ENCODE results near the gene CSNK1A1L.

The CSNK1A1L gene

DNA sequence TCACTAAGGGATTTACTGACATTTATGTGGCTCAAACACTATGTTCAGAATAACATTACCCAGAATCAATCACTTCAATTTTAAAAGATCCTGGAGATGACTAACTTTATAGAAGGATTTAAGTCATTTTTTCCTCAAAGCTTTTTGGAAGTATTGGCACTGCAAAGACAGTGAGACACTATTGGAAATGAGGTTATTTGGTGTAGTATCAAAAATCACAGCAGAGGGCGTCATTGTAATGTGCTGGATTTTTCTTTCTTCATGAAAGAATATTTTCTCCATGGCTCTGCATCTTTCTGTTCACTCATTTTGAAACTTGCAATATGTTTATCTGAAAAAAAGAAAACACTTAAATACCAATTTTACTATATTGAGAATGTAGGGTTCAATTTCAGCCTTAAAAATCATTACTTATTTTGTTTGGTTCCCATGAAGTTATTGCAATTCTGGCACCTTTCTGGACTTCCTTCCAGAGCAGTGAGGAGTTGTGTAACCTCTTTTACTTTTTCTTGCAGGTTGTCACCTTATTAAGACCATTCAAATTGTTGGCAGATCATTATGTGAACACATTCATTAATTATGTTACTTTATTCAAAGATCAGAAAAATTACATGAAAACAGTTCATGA is 3.7 kb upstream of the CSNK1A1L start:
- Histone ChIP-seq H4K20me1 (no peaks in the 10 kb centered on the region), H3K9ac (no peak overlapping the region), H3K4me1 (no peaks in the 10 kb centered on the region), H3K4me3 (no peak overlapping the region), H3K27ac (no peak overlapping the region), H3K27me3 (no peaks in the 10 kb centered on the region), H3K36me3 (no peaks in the 10 kb centered on the region), H3K9me3 (replicated peaks in 1 of 11) (peaks cover 0 to 11% (median 7%) of the 10 kb centered on the region in 11 experiments; a peak in 13 of 22 replicates), H3K4me2 (no peak overlapping the region)
- no peak for TF ChIP-seq Cebpa-rat (IDR thresholded peaks at IDR 0.05)

DNA sequence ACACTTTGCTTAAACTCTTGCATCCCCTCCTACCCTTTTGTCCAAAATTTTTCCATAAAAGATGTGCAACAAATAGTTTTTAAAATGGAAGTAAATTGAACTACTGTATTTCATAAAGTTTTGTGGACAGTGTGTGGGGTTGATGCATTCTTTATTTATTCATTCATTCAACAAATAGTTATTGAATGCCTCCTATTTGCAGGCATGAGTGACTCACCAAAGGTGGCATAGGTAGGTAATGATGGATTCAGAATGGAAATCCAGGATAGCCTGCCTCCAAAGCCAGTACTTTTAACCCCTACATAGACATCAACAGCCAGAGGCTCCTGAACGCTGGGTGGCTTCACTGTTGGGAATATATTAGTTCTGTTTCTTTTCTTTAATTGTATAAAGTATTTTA is 2.4 kb upstream of the CSNK1A1L start:
- no peaks in the 10 kb centered on the region for H4K20me1 ChIP-seq
- no peak overlapping the region for H3K9ac ChIP-seq
- no peaks in the 10 kb centered on the region for H3K36me3 ChIP-seq
- H3K4me2 ChIP-seq: no peak overlapping the region
- H3K9me3 ChIP-seq (replicated peaks in 1 of 11): peaks cover 0 to 11% (median 7%) of the 10 kb centered on the region in 11 experiments; a peak in 13 of 22 replicates
- no peak overlapping the region for H3K4me3 ChIP-seq
- TF ChIP-seq Cebpa-rat (IDR thresholded peaks at IDR 0.05): no peak
- no peaks in the 10 kb centered on the region for H3K27me3 ChIP-seq
- H3K27ac ChIP-seq: no peak overlapping the region
- H3K4me1 ChIP-seq: no peaks in the 10 kb centered on the region

DNA sequence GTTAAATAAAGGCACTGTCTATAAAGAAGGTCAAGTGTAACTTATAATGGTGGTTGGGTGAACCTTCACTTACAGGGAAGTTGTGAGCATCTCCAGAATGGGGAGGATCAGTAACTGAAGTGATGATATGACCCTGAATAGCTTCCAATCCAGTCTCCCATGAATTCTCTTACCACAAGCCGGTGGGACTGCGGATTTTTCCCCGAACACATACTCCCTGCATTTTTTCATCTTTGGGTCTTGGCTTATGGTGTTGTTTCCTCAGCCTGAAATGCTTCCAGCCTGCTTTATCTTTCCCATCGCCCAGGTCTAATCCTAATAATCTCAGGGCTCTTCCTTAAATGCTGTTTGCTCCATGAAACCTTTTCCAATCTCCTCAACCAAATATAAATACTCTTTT is 2.0 kb upstream of the CSNK1A1L start:
- Histone ChIP-seq H3K27ac (no peak overlapping the region), H3K27me3 (no peaks in the 10 kb centered on the region), H3K4me3 (no peak overlapping the region), H3K9me3 (replicated peaks in 1 of 11) (peaks cover 0 to 11% (median 7%) of the 10 kb centered on the region in 11 experiments; a peak in 13 of 22 replicates), H4K20me1 (no peaks in the 10 kb centered on the region), H3K36me3 (no peaks in the 10 kb centered on the region), H3K4me1 (no peaks in the 10 kb centered on the region), H3K9ac (no peak overlapping the region), H3K4me2 (no peak overlapping the region)
- TF ChIP-seq Cebpa-rat (IDR thresholded peaks at IDR 0.05): no peak

DNA sequence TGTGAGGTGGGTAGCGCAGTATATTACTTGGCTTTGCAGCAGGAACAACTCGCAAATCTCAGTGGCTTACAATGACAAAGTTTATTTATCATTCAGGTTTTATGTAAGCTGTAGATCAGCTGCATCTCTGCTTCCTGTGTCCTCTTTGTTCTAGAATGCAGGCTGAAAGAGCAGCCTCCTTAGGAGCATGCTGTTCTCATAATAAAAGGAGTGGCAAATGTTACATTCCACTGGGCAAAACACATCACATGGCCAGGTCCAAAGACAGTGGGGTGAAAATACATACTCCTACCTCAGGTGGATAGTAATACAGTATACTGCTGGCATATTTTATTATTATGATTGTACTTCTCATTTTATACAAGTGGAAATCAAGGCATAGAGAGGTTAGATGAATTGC is 1.2 kb upstream of the CSNK1A1L start:
- H3K4me3 ChIP-seq: no peak overlapping the region
- H3K27ac ChIP-seq: no peak overlapping the region
- peaks cover 0 to 11% (median 7%) of the 10 kb centered on the region in 11 experiments; a peak in 13 of 22 replicates for H3K9me3 ChIP-seq (replicated peaks in 1 of 11)
- no peaks in the 10 kb centered on the region for H3K36me3 ChIP-seq
- H3K4me1 ChIP-seq: no peaks in the 10 kb centered on the region
- H3K27me3 ChIP-seq: no peaks in the 10 kb centered on the region
- no peak overlapping the region for H3K9ac ChIP-seq
- H4K20me1 ChIP-seq: no peaks in the 10 kb centered on the region
- H3K4me2 ChIP-seq: no peak overlapping the region
- TF ChIP-seq Cebpa-rat (IDR thresholded peaks at IDR 0.05): no peak

DNA sequence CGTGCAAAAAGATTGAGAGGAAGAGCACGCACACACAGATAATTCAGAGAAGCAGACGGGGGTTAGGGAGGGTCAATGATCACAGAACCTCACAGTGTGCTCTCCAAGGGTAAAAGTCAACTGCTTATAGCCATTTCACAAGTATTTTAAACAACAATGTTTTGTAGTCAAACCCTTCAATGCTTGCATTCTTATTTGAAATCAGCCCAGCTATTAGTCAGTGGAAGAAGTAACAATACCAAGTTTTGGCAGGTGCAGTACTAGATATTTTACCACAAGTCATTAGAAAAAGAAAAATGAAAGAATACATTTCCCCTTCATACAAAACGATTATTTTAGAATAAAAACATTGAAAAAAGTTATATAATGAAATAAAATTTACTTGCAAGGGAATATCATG is 2.6 kb downstream of the CSNK1A1L start:
- no peaks in the 10 kb centered on the region for H4K20me1 ChIP-seq
- H3K9ac ChIP-seq: no peak overlapping the region
- H3K9me3 ChIP-seq (replicated peaks in 1 of 11): peaks cover 0 to 11% (median 7%) of the 10 kb centered on the region in 11 experiments; a peak in 13 of 22 replicates
- no peak overlapping the region for H3K4me2 ChIP-seq
- no peak for TF ChIP-seq Cebpa-rat (IDR thresholded peaks at IDR 0.05)
- H3K4me1 ChIP-seq: no peaks in the 10 kb centered on the region
- no peak overlapping the region for H3K27ac ChIP-seq
- H3K36me3 ChIP-seq: no peaks in the 10 kb centered on the region
- H3K27me3 ChIP-seq: no peaks in the 10 kb centered on the region
- no peak overlapping the region for H3K4me3 ChIP-seq

DNA sequence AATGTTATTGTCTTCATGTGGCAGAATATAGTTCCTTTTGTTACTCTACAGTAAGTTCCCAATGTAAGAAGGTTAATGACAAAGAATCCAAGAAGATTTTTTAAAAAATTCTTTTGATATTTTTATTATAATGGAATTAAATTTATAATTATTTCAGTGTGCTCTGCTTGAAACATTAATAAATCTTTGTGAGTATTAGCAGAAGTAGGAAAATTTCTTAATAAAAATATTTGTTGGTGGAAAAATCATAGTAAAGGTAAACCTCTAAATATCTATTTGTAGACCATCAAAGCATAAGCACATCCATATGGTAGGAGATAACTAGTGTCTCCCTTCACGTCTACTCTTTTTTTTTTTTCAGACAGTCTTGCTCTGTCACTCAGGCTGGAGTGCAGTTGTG is 4.3 kb downstream of the CSNK1A1L start:
- no peak overlapping the region for H3K4me3 ChIP-seq
- H3K9ac ChIP-seq: no peak overlapping the region
- H4K20me1 ChIP-seq: no peaks in the 10 kb centered on the region
- H3K36me3 ChIP-seq: no peaks in the 10 kb centered on the region
- H3K27me3 ChIP-seq: no peaks in the 10 kb centered on the region
- H3K9me3 ChIP-seq (replicated peaks in 1 of 11): peaks cover 0 to 11% (median 7%) of the 10 kb centered on the region in 11 experiments; a peak in 13 of 22 replicates
- no peak overlapping the region for H3K27ac ChIP-seq
- H3K4me1 ChIP-seq: no peaks in the 10 kb centered on the region
- no peak for TF ChIP-seq Cebpa-rat (IDR thresholded peaks at IDR 0.05)
- no peak overlapping the region for H3K4me2 ChIP-seq

DNA sequence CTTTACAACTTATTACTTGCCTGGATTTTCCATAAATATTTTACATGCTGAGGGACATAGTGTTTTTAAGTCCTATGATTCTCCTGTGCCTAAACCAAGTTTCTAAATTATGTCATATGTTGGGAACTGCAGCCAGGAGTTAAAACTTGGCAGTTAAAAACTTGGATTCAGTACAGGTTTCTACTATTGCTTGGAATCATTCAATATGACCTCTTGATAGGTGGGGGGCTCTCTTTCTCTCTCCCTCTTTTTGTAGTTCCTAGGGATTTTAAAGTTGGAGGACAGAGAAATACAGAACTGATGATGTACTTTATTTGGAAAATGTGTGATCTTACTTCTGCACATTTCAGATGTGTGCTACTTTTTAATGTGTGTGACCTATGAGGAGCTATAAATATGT is 4.7 kb downstream of the CSNK1A1L start:
- H3K9me3 ChIP-seq (replicated peaks in 1 of 11): peaks cover 0 to 10% (median 7%) of the 10 kb centered on the region in 11 experiments; a peak in 13 of 22 replicates
- no peak overlapping the region for H3K4me2 ChIP-seq
- H3K9ac ChIP-seq: no peak overlapping the region
- no peaks in the 10 kb centered on the region for H4K20me1 ChIP-seq
- H3K27ac ChIP-seq: no peak overlapping the region
- H3K27me3 ChIP-seq: no peaks in the 10 kb centered on the region
- no peak overlapping the region for H3K4me3 ChIP-seq
- TF ChIP-seq Cebpa-rat (IDR thresholded peaks at IDR 0.05): no peak
- H3K4me1 ChIP-seq: no peaks in the 10 kb centered on the region
- no peaks in the 10 kb centered on the region for H3K36me3 ChIP-seq

DNA sequence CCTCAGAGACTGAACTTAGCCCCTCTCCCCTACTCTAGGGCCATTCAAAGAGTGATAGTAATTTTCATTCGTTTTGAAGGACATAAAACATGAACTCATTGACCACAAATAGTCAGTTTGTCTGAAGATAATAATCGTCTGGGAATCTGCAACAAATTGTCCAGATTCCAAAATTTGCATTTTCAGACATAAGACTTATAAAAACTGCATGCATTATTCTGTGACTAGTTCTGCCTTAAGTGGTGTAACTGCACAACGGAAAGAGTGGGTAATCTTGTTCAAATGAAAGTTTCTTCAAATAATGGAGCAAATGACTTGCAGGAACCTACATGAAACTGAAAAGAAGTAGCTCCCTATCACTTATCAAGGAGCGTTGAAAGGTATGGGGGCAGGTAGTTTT is 8.4 kb downstream of the CSNK1A1L start:
- H4K20me1 ChIP-seq: no peaks in the 10 kb centered on the region
- H3K4me2 ChIP-seq: no peak overlapping the region
- H3K9me3 ChIP-seq (replicated peaks in 1 of 11): no peaks in the 10 kb centered on the region
- H3K27me3 ChIP-seq: no peaks in the 10 kb centered on the region
- TF ChIP-seq Cebpa-rat (IDR thresholded peaks at IDR 0.05): no peak
- no peak overlapping the region for H3K4me3 ChIP-seq
- H3K4me1 ChIP-seq: no peaks in the 10 kb centered on the region
- no peaks in the 10 kb centered on the region for H3K36me3 ChIP-seq
- H3K9ac ChIP-seq: no peak overlapping the region
- no peak overlapping the region for H3K27ac ChIP-seq

DNA sequence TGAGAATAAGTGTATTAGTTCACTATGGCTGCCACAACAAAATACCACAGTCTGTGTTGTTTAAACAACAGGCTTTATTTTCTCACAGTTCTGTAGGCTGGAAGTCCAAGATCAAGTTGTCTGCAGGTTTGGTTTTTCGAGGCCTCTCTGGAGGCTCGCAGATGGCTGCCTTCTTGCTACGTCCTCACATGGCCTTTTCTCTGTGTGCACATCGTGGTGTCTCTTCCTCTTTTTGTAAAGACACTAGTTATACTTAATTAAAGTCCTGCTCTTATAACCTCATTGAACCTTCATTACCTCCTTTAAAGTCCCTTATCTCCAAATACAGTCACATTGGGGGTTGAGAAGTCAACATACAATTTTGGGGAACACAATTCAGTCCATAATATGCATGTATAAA is 10.6 kb downstream of the CSNK1A1L start:
- Histone ChIP-seq H3K27ac (no peak overlapping the region), H3K4me2 (no peak overlapping the region), H4K20me1 (no peaks in the 10 kb centered on the region), H3K9ac (no peak overlapping the region), H3K4me3 (no peak overlapping the region), H3K4me1 (no peaks in the 10 kb centered on the region), H3K36me3 (no peaks in the 10 kb centered on the region), H3K27me3 (no peaks in the 10 kb centered on the region), H3K9me3 (replicated peaks in 1 of 11) (no peaks in the 10 kb centered on the region)
- no peak for TF ChIP-seq Cebpa-rat (IDR thresholded peaks at IDR 0.05)

DNA sequence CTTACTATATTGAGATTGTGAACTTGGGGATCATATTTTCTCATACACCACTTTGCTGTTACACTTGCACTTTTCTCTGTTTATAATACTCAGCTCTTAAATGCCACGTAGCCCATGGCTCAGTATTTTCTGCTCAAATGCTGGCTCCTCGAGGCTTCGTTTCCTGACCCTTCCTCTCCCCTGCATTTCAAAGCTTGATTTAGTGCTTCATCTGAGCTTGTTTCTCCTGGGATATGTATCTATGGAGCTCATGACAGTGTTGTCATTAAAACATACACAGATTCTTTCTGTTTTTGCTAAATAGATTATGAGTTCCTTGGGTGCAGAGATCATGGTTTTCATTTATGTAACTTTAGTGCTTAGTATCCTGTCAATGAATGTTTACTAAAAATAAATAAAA is 11.4 kb downstream of the CSNK1A1L start:
- no peak for TF ChIP-seq Cebpa-rat (IDR thresholded peaks at IDR 0.05)

More for the DNA sequence above, 11.4 kb downstream of the CSNK1A1L start:
- H3K27ac ChIP-seq: no peak overlapping the region
- no peak overlapping the region for H3K4me2 ChIP-seq
- no peak overlapping the region for H3K9ac ChIP-seq
- no peaks in the 10 kb centered on the region for H3K27me3 ChIP-seq
- no peaks in the 10 kb centered on the region for H3K4me1 ChIP-seq
- no peaks in the 10 kb centered on the region for H3K36me3 ChIP-seq
- H3K4me3 ChIP-seq: no peak overlapping the region
- no peaks in the 10 kb centered on the region for H4K20me1 ChIP-seq
- no peaks in the 10 kb centered on the region for H3K9me3 ChIP-seq (replicated peaks in 1 of 11)
